ENCODE results near the gene PTGS1.

Gene PTGS1

GRCh38 chr9:122372856-122373845 lies 2.3 kb downstream of the PTGS1 start:
- Histone ChIP-seq H3K4me1 (ENCODE audit: control insufficient read depth, insufficient read depth, low read length) (peaks cover 9% of the 10 kb centered on the region), H3K36me3 (ENCODE audit: control insufficient read depth, insufficient read depth, low read length) (no peaks in the 10 kb centered on the region), H3K4me3 (ENCODE audit: low read length) (no peak overlapping the region), H3K9me3 (ENCODE audit: control insufficient read depth, insufficient read depth, low read length) (no peaks in the 10 kb centered on the region), H3K27ac (ENCODE audit: low read length) (no peak overlapping the region), H3K27me3 (ENCODE audit: control insufficient read depth, insufficient read depth, low read length) (peaks cover 13% of the 10 kb centered on the region)
- DNase-seq (ENCODE audit: low read depth, low spot score): no peak
- no CpG with 5 or more reads among the region's 19 CpGs for WGBS (ENCODE audit: insufficient coverage, insufficient read length)

- no peak overlapping the region for H3K4me3 ChIP-seq (ENCODE audit: low read length)
- H3K36me3 ChIP-seq (ENCODE audit: control insufficient read depth, insufficient read depth, low read length): no peaks in the 10 kb centered on the region
- peaks cover 9% of the 10 kb centered on the region for H3K4me1 ChIP-seq (ENCODE audit: control insufficient read depth, insufficient read depth, low read length)
- WGBS (ENCODE audit: insufficient coverage, insufficient read length): no CpG with 5 or more reads among the region's 14 CpGs
- H3K9me3 ChIP-seq (ENCODE audit: control insufficient read depth, insufficient read depth, low read length): no peaks in the 10 kb centered on the region
- H3K27me3 ChIP-seq (ENCODE audit: control insufficient read depth, insufficient read depth, low read length): peaks cover 13% of the 10 kb centered on the region
- no peak for DNase-seq (ENCODE audit: low read depth, low spot score)
- no peak overlapping the region for H3K27ac ChIP-seq (ENCODE audit: low read length)
Observed at GRCh38 chr9:122374885-122375420, 4.1 kb downstream of the PTGS1 start.

- H3K9me3 ChIP-seq (ENCODE audit: control insufficient read depth, insufficient read depth, low read length): no peaks in the 10 kb centered on the region
- H3K4me3 ChIP-seq (ENCODE audit: low read length): no peak overlapping the region
- no peak for DNase-seq (ENCODE audit: low read depth, low spot score)
- H3K27ac ChIP-seq (ENCODE audit: low read length): no peak overlapping the region
- no CpG with 5 or more reads among the region's 1 CpG for WGBS (ENCODE audit: insufficient coverage, insufficient read length)
- H3K27me3 ChIP-seq (ENCODE audit: control insufficient read depth, insufficient read depth, low read length): peaks cover 3% of the 10 kb centered on the region; the same call in 1 of the 2 replicates
- no peaks in the 10 kb centered on the region for H3K36me3 ChIP-seq (ENCODE audit: control insufficient read depth, insufficient read depth, low read length)
- peaks cover 7% of the 10 kb centered on the region for H3K4me1 ChIP-seq (ENCODE audit: control insufficient read depth, insufficient read depth, low read length)
Observed at GRCh38 chr9:122376796-122377195, 6.0 kb downstream of the PTGS1 start.

- no peak for DNase-seq (ENCODE audit: low read depth, low spot score)
- no peaks in the 10 kb centered on the region; the same call in 1 of the 2 replicates for H3K27me3 ChIP-seq (ENCODE audit: control insufficient read depth, insufficient read depth, low read length)
- no peak overlapping the region for H3K4me3 ChIP-seq (ENCODE audit: low read length)
- no peak overlapping the region for H3K27ac ChIP-seq (ENCODE audit: low read length)
- H3K36me3 ChIP-seq (ENCODE audit: control insufficient read depth, insufficient read depth, low read length): no peaks in the 10 kb centered on the region
- WGBS (ENCODE audit: insufficient coverage, insufficient read length): no CpG with 5 or more reads among the region's 24 CpGs
- peaks cover 7% of the 10 kb centered on the region for H3K4me1 ChIP-seq (ENCODE audit: control insufficient read depth, insufficient read depth, low read length)
- no peaks in the 10 kb centered on the region for H3K9me3 ChIP-seq (ENCODE audit: control insufficient read depth, insufficient read depth, low read length)
Observed at GRCh38 chr9:122377241-122378164, 6.7 kb downstream of the PTGS1 start.

- no peaks in the 10 kb centered on the region for H3K36me3 ChIP-seq (ENCODE audit: control insufficient read depth, insufficient read depth, low read length)
- DNase-seq (ENCODE audit: low read depth, low spot score): no peak
- no peak overlapping the region for H3K27ac ChIP-seq (ENCODE audit: low read length)
- no peaks in the 10 kb centered on the region for H3K9me3 ChIP-seq (ENCODE audit: control insufficient read depth, insufficient read depth, low read length)
- no CpG with 5 or more reads among the region's 8 CpGs for WGBS (ENCODE audit: insufficient coverage, insufficient read length)
- H3K27me3 ChIP-seq (ENCODE audit: control insufficient read depth, insufficient read depth, low read length): no peaks in the 10 kb centered on the region
- no peak overlapping the region for H3K4me3 ChIP-seq (ENCODE audit: low read length)
- peaks cover 7% of the 10 kb centered on the region for H3K4me1 ChIP-seq (ENCODE audit: control insufficient read depth, insufficient read depth, low read length)
Observed at GRCh38 chr9:122378236-122378635, 7.4 kb downstream of the PTGS1 start.

GRCh38 chr9:122379340-122379739 lies 8.5 kb downstream of the PTGS1 start:
- no peaks in the 10 kb centered on the region for H3K9me3 ChIP-seq (ENCODE audit: control insufficient read depth, insufficient read depth, low read length)
- H3K4me1 ChIP-seq (ENCODE audit: control insufficient read depth, insufficient read depth, low read length): peaks cover 7% of the 10 kb centered on the region
- no peak overlapping the region for H3K4me3 ChIP-seq (ENCODE audit: low read length)
- no peaks in the 10 kb centered on the region for H3K36me3 ChIP-seq (ENCODE audit: control insufficient read depth, insufficient read depth, low read length)
- DNase-seq (ENCODE audit: low read depth, low spot score): no peak
- H3K27ac ChIP-seq (ENCODE audit: low read length): no peak overlapping the region
- no CpG with 5 or more reads among the region's 1 CpG for WGBS (ENCODE audit: insufficient coverage, insufficient read length)
- H3K27me3 ChIP-seq (ENCODE audit: control insufficient read depth, insufficient read depth, low read length): no peaks in the 10 kb centered on the region

- Histone ChIP-seq H3K27ac (ENCODE audit: low read length) (no peak overlapping the region), H3K9me3 (ENCODE audit: control insufficient read depth, insufficient read depth, low read length) (no peaks in the 10 kb centered on the region), H3K36me3 (ENCODE audit: control insufficient read depth, insufficient read depth, low read length) (no peaks in the 10 kb centered on the region), H3K27me3 (ENCODE audit: control insufficient read depth, insufficient read depth, low read length) (no peaks in the 10 kb centered on the region), H3K4me3 (ENCODE audit: low read length) (no peak overlapping the region), H3K4me1 (ENCODE audit: control insufficient read depth, insufficient read depth, low read length) (peaks cover 7% of the 10 kb centered on the region)
- no CpG with 5 or more reads among the region's 4 CpGs for WGBS (ENCODE audit: insufficient coverage, insufficient read length)
- no peak for DNase-seq (ENCODE audit: low read depth, low spot score)
Observed at GRCh38 chr9:122380293-122380692, 9.5 kb downstream of the PTGS1 start.

GRCh38 chr9:122381206-122381950 lies 10.6 kb downstream of the PTGS1 start:
- no peak overlapping the region for H3K27ac ChIP-seq (ENCODE audit: low read length)
- H3K9me3 ChIP-seq (ENCODE audit: control insufficient read depth, insufficient read depth, low read length): no peaks in the 10 kb centered on the region
- H3K36me3 ChIP-seq (ENCODE audit: control insufficient read depth, insufficient read depth, low read length): no peaks in the 10 kb centered on the region
- no peaks in the 10 kb centered on the region for H3K27me3 ChIP-seq (ENCODE audit: control insufficient read depth, insufficient read depth, low read length)
- no CpG with 5 or more reads among the region's 14 CpGs for WGBS (ENCODE audit: insufficient coverage, insufficient read length)
- no peak for DNase-seq (ENCODE audit: low read depth, low spot score)
- no peak overlapping the region for H3K4me3 ChIP-seq (ENCODE audit: low read length)
- H3K4me1 ChIP-seq (ENCODE audit: control insufficient read depth, insufficient read depth, low read length): peaks cover under 1% of the 10 kb centered on the region; the same call in 1 of the 2 replicates

GRCh38 chr9:122382901-122383850 lies 12.4 kb downstream of the PTGS1 start:
- Histone ChIP-seq H3K27ac (ENCODE audit: low read length) (no peak overlapping the region), H3K9me3 (ENCODE audit: control insufficient read depth, insufficient read depth, low read length) (no peaks in the 10 kb centered on the region), H3K4me3 (ENCODE audit: low read length) (no peak overlapping the region), H3K27me3 (ENCODE audit: control insufficient read depth, insufficient read depth, low read length) (no peaks in the 10 kb centered on the region), H3K4me1 (ENCODE audit: control insufficient read depth, insufficient read depth, low read length) (no peaks in the 10 kb centered on the region), H3K36me3 (ENCODE audit: control insufficient read depth, insufficient read depth, low read length) (no peaks in the 10 kb centered on the region)
- no peak for DNase-seq (ENCODE audit: low read depth, low spot score)
- whole genome bisulfite sequencing (ENCODE audit: insufficient coverage, insufficient read length): no CpG with 5 or more reads among the region's 16 CpGs
